ENCODE results near the gene CCDC83.

DNA sequence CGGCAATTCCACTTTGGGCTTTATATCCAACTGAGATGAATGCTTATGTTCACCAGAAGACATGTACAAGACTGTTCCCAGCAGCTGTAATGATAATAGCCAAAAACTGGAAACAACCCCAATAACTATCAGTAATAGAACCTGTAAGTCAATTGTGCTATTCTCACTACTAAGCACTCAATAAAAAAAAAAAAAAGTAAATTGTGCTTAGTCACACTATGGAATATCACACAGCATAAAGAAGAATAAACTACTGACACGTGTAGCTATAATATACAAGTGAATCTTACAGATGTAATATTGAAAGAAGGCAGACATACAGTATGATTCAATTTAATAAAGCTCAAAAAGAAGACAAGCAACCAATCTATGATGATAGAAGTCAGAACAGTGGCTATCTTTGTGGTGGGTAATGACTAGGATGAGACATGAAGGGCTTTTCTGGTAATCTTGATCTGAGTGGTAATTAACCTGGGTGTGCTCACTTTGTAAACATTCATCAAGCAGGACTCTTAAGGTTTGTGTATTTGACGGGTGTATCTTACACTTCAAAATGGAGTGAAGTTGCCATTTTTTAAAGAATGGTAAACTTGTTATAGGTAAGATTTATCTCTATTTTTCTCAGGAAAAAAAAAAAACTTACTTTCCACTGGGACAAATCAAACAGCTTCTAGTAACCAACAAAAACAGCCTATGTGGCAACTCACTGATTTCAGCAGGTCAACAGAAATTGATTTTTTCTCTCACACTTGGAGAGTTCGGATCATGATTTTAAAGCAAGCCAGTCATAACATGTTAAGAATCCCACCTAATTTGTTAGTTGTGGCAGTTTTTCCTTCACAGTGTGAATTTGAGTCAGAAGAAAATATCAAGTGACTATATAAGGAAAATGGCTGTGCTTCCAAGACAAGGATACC is 84.2 kb downstream of the CCDC83 start:
- TF ChIP-seq, protein P1, sequence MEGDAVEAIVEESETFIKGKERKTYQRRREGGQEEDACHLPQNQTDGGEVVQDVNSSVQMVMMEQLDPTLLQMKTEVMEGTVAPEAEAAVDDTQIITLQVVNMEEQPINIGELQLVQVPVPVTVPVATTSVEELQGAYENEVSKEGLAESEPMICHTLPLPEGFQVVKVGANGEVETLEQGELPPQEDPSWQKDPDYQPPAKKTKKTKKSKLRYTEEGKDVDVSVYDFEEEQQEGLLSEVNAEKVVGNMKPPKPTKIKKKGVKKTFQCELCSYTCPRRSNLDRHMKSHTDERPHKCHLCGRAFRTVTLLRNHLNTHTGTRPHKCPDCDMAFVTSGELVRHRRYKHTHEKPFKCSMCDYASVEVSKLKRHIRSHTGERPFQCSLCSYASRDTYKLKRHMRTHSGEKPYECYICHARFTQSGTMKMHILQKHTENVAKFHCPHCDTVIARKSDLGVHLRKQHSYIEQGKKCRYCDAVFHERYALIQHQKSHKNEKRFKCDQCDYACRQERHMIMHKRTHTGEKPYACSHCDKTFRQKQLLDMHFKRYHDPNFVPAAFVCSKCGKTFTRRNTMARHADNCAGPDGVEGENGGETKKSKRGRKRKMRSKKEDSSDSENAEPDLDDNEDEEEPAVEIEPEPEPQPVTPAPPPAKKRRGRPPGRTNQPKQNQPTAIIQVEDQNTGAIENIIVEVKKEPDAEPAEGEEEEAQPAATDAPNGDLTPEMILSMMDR (IDR thresholded peaks at IDR 0.05): no peak
- no peak for TF ChIP-seq ZFX (IDR thresholded peaks at IDR 0.05; ENCODE audit: borderline replicate concordance)

All from 22Rv1 (cell line).